ENCODE data around the gene PRKAR2A.
"Not testable (repeated sequence)": the region's sequence is repeated elsewhere in the genome, so short reads cannot be mapped to it uniquely, and the experiment has no call there.

PRKAR2A gene

DNA sequence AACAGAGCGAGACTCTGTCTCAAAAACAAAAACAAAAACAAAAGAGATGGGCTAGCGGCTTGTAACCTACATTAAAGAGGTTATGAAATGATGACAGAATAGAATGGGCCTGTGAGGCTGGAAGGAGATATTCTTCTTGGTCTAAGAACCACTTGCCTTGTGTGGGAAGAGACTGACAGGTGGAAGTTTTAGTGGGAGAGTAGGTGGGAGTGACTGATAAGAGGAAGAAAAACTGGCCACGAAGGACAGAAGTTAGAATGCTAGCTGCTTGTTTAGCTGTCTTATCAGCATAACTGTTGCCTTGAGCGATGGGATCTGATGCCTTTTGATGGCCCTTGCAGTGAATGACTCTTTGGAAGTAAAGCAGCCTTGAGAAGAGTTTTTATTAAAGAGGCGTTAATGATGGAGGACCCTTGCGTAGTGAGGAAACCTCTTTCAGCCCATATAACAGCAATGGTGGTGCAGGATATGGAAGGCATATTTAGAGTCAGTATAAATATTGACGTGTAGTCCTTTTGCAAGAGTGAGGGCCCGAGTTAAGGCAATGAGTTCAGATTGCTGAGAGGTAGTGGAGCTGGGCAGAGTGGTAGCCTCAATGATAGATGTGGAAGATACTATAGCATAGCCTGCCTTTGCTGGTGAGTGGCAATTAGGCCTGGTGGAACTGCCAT lies 122.4 kb downstream of the PRKAR2A start:
- DNase-seq, result not testable (repeated sequence)

GRCh38 chr3:48723725-48724124 lies 123.9 kb downstream of the PRKAR2A start:
- DNase-seq, result no peak

- not testable (repeated sequence) for DNase-seq
Measured at GRCh38 chr3:48723293-48723692, 124.4 kb downstream of the PRKAR2A start.

GRCh38 chr3:48716982-48717746 lies 130.5 kb downstream of the PRKAR2A start, which contains the start of gene IP6K2:
Gene IP6K2, minus strand, starts transcription at chr3:48717221. Its CDS starts 21,930 bp downstream, at chr3:48695291.
- peak; percentile 78 for DNase-seq

DNA sequence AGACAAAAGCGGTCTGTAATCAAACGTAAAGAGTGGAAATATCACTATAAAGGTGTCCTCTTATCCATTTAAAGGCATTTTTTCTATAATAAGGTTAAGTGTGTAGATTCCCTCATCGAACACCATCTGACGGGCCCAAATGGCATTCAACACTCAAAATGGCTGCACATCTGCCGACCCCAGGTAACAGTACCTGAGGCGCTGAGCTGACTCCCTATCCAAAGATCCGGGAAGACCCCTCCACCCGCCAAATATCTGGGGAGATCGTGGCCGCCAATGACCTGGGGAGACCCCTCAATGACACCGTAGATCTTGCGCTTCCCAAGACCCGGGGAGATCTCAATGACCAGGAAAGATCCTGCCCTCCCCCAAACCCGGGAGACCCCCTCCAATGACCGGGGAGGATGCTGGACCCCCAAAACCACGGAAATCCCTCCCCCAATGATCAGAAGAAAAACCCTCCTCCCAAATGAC lies 131.1 kb downstream of the PRKAR2A start:
- peak; percentile 12 for DNase-seq

DNA sequence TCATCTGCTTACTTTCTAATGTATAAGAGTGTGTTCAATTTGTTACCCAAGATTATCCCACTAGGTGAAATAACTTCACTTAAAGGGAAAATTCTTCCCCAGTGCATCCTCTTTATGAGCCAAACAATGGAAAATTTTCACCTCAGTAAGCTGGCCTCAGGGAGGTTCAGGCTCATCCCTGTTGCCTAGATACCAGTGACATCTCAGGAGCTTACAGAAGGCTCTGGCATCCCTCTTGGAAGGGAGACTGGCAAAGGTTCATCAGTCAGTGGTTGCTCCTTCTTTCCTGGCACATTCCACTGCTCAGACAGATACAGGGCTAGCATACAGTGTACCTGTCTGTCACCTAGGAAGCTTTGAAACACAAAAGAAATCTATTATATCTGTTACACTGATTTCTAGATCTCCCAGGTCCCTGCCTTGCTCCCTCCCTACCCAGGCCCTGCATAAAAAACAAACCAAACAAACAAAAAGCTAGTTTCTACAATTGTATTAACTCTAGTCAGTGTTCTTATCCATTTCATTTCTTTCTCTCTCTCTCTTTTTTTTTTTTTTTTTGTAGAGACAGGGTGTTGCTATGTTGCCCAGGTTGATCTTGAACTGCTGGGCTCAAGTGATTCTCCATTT lies 132.4 kb downstream of the PRKAR2A start:
- DNase-seq, result no peak

GRCh38 chr3:48711727-48712126 lies 135.9 kb downstream of the PRKAR2A start:
- no peak for DNase-seq

DNA sequence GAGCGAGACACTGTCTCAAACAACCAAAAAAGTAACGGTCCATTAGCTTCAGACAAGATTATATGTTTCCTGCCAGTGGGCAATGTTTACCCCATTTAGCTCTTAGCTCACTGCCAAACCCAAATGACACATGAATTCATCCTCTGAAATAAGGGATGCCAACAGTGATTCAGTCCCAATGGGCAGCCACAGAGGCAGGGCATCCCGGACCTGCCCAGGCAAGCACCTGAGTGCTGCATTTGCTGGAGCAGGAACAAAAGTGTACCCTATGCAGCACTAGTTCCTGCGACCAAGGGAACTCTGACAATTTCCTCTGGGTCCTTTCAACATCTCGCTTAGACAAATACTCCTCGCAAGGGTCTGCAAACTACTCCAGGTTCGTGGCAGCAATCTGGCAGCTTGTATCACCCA lies 138.6 kb downstream of the PRKAR2A start:
- no peak for DNase-seq

- DNase-seq, result no peak
Measured at GRCh38 chr3:48708481-48708889, 139.2 kb downstream of the PRKAR2A start.

DNA sequence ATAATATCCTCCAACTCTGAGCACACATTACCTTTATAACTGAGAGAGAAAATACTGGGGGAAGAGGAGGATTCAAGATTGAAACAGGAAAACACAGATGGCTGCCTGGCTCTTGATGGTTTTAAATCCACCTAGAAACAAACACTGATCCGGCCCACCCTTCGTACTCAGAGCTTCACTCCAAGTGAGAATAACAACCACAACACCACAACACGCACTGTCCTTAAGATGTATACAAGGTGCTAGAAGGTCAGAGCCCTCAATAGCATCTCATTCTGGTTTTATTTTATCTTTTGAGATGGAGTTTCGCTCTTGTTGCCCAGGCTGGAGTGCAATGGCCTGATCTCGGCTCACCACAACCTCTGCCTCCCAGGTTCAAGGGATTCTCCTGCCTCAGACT lies 140.5 kb downstream of the PRKAR2A start:
- DNase-seq, result no peak

DNA sequence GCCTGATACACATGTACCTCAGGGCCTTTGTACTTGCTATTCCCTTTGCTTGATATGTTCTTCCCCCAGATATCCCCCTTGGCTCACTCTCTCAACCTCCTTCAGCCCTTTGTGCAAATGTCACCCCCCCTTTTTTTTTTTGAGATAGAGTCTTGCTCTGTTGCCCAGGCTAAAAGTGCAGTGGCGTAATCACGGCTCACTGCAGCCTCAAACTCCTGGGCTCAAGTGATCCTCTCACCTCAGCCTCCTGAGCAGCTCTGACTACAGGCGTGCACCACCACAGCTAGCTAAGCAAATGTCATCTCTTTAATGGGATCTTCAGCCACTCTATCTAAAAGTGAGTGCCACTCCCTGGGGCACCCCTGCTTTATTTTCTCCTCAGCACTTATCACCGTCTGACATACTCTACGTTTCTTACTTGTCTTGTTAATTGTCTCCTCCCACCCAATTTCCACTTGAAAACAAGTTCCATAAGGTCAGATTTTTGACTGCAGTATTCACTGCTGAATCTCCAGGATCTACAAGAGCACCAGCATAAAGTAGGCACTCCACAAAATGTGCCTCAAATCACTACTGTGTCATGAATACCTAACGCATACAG lies 145.3 kb downstream of the PRKAR2A start:
- DNase-seq, result no peak

DNA sequence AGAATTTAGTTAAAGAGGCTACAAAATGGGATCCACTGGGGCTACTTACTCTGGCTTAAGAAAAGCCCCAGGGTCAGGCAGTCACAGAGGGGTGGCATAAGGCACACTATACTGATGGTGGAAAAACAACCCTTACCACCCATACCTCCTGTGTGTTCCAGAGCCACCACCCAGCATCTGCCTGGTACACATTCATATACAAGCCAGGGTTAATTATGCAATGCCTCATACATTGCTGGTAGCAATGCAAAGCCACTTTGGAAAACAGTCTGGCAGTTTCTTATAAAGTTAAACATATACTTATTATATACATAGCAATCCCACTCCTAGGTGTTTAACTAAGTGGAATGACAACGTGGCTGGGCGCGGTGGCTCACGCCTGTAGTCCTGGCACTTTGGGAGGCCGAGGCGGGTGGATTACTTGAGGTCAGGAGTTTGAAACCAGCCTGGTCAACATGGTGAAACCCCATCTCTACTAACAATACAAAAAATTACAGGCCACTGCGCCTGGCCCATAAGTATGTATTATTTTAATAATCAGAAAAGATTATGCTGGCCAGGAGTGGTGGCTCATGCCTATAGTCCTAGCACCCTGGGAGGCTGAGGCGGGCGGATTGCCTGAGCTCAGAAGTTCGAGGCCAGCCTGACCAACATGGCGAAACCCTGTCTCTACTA lies 146.8 kb downstream of the PRKAR2A start:
- DNase-seq, result no peak

DNA sequence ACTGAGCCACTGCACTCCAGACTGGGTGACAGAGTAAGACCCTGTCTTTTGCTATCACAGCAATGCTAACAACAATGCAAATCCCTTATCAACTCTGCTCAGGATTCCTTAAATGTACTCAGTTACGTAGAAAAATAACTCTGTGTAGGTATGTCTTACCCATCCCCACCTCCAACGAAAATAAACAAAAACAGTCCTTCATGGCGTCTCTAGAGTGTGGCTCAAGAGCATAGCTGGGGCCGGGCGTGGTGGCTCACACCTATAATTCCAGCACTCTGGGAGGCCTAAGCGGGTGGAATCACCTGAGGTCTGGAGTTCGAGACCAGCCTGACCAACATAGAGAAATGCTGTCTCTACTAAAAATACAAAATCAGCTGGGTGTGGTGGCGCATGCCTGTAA lies 148.8 kb downstream of the PRKAR2A start:
- DNase-seq, result no peak

GRCh38 chr3:48697952-48698351 lies 149.7 kb downstream of the PRKAR2A start:
- no peak for DNase-seq

- no peak for DNase-seq
Measured at GRCh38 chr3:48696601-48697000, 151.1 kb downstream of the PRKAR2A start.
